A549 (cell line): ENCODE measurements around the gene PPP4R3A. TPM values are rescaled to one million over a fixed set of nuclear protein-coding genes. Genes with fewer than 3 reads are reported as not detected.

Experiments
- ATAC-seq, 2 experiments: fragments of 200-7000 bp in 1 of 2; fragments of >200 bp in 1 of 2; cut with Nextera tagmentation in 1 of 2; cut with Tn5 transposase in 1 of 2; 3 replicates each; pipeline versions ENCODE4 v1.8.0 to v1.9.1; 2018 to 2020; ENCODE audit warnings: mild to moderate bottlenecking in 1 of 2, moderate library complexity in 1 of 2
- CTCF ChIA-PET: fragments of 300-600 bp; sonication (Branson Sonifier 250); formaldehyde crosslinking; extraction: SDS; loops from one replicate; lab custom pipeline; 2021; ENCODE audit warnings: antibody characterized with exemption, inconsistent platforms; lab: Yijun Ruan, JAX
- POLR2A ChIA-PET: fragments of 350-600 bp; formaldehyde crosslinking; extraction: SDS; loops from one replicate; lab custom pipeline; 2021; ENCODE audit warnings: antibody characterized with exemption, inconsistent platforms; lab: Yijun Ruan, JAX
- DNase-seq, 2 experiments: peaks; one replicate each; pipeline versions ENCODE4 v3.0.0 to v3.0.0-alpha.2; 2011 to 2016; ENCODE audit warnings: low read depth in 1 of 2, low spot score in 1 of 2
- FAIRE-seq: peaks from 2 replicates; lab custom pipeline; 2011; peaks lifted over from hg19 to GRCh38; lab: Jason Lieb, UNC
- H3K27ac ChIP-seq, 2 experiments: fragments of >200 bp; sonication (Bioruptor Twin); formaldehyde crosslinking; 3 replicates each; pipeline ENCODE4 v1.5.1; 2016 to 2017
- H3K4me1 ChIP-seq: fragments of >200 bp; sonication (Bioruptor Twin); formaldehyde crosslinking; 3 replicates; pipeline ENCODE4 v1.6.1; 2016
- H3K4me2 ChIP-seq: fragments of >200 bp; sonication (Bioruptor Twin); formaldehyde crosslinking; 3 replicates; pipeline ENCODE4 v1.6.1; 2016
- H3K4me3 ChIP-seq: fragments of >200 bp; sonication (Bioruptor Twin); formaldehyde crosslinking; 3 replicates; pipeline ENCODE4 v1.5.1; 2016
- H3K9me3 ChIP-seq: fragments of >200 bp; sonication (Bioruptor Twin); formaldehyde crosslinking; 3 replicates; pipeline ENCODE4 v1.6.1; 2016
- CHD4 ChIP-seq: fragments of 200-600 bp; sonication (generic); IDR thresholded peaks from 2 replicates; pipeline ENCODE4 v1.6.1; 2016; ENCODE audit warnings: antibody characterized with exemption, mild to moderate bottlenecking, borderline replicate concordance
- EP300 ChIP-seq, 2 experiments: fragments of >200 bp; sonication (Bioruptor Twin); formaldehyde crosslinking; IDR thresholded peaks; 2 replicates in 1 of 2; 3 replicates in 1 of 2; pipeline ENCODE4 v1.6.1; 2016 to 2017
- FOSB ChIP-seq: fragments of 250-450 bp; sonication (Bioruptor Pico); IDR thresholded peaks from 2 replicates; pipeline ENCODE4 v1.5.0; 2020; ENCODE audit warnings: mild to moderate bottlenecking, moderate library complexity
- FOSL2 ChIP-seq, 2 experiments: fragments of 450-650 bp in 1 of 2; fragments of >200 bp in 1 of 2; sonication (Bioruptor Twin) in 1 of 2; formaldehyde crosslinking; IDR thresholded peaks; 2 replicates each; pipeline versions ENCODE4 v1.5.0 to v1.6.1; 2016 to 2020; ENCODE audit warnings: mild to moderate bottlenecking in 1 of 2, moderate library complexity in 1 of 2
- FOXS1 ChIP-seq: fragments of 250-450 bp; sonication (Bioruptor Pico); IDR thresholded peaks from 2 replicates; pipeline ENCODE4 v1.5.0; 2020; ENCODE audit warnings: mild to moderate bottlenecking, moderate library complexity
- GATA3 ChIP-seq: IDR thresholded peaks from 2 replicates; pipeline ENCODE4 v1.6.1; 2012; ENCODE audit warnings: borderline replicate concordance
- HEYL ChIP-seq: fragments of 250-450 bp; sonication (Bioruptor Pico); IDR thresholded peaks from 2 replicates; pipeline ENCODE4 v1.8.0; 2021; ENCODE audit warnings: mild to moderate bottlenecking, moderate library complexity
- JUN ChIP-seq, 2 experiments: fragments of >200 bp; sonication (Bioruptor Twin); formaldehyde crosslinking; IDR thresholded peaks; 2 replicates in 1 of 2; 3 replicates in 1 of 2; pipeline ENCODE4 v1.6.1; 2016 to 2017
- NFE2L2 ChIP-seq: fragments of 150-350 bp; conservative IDR thresholded peaks from 2 replicates; pipeline ENCODE4 v1.6.1; 2014; ENCODE audit warnings: low read length
- NR3C1 ChIP-seq: fragments of >200 bp; sonication (Bioruptor Twin); formaldehyde crosslinking; IDR thresholded peaks from 3 replicates; pipeline ENCODE4 v1.6.1; 2017
- SMC3 ChIP-seq: fragments of >200 bp; sonication (Bioruptor Twin); formaldehyde crosslinking; IDR thresholded peaks from 3 replicates; pipeline ENCODE4 v1.6.1; 2018; ENCODE audit warnings: inconsistent platforms
- TFCP2L1 ChIP-seq: fragments of 250-450 bp; sonication (Bioruptor Pico); IDR thresholded peaks from 2 replicates; pipeline ENCODE4 v1.5.0; 2021; ENCODE audit warnings: mild to moderate bottlenecking
- TP53 ChIP-seq: fragments of 250-450 bp; sonication (Bioruptor Pico); IDR thresholded peaks from 2 replicates; pipeline ENCODE4 v1.5.0; 2021; ENCODE audit warnings: mild to moderate bottlenecking, moderate library complexity
- ZC3H11A ChIP-seq: fragments of 450-650 bp; IDR thresholded peaks from 2 replicates; pipeline ENCODE4 v1.6.1; 2014; ENCODE audit warnings: antibody characterized with exemption, mild to moderate bottlenecking
- ZFP36 ChIP-seq: fragments of 450-650 bp; IDR thresholded peaks from 2 replicates; pipeline ENCODE4 v1.6.1; 2014; ENCODE audit warnings: borderline replicate concordance; ENCODE audit not compliant: partially characterized antibody
- ZSCAN20 ChIP-seq: fragments of 250-450 bp; sonication (Bioruptor Pico); IDR thresholded peaks from 2 replicates; pipeline ENCODE4 v1.8.0; 2022; ENCODE audit warnings: mild to moderate bottlenecking, moderate library complexity
- WGBS: methylation state at CpG from one replicate; pipeline ENCODE4 v1.1.6; 2017; ENCODE audit errors: missing lambda C conversion rate; 5-methylcytosine and 5-hydroxymethylcytosine counted together
- polyA plus RNA-seq, 4 experiments: library from polyadenylated mRNA; depleted of rRNA in 3 of 4; stranded (reverse); fragments of >200 nt; fragmentation: RNase III in 1 of 4; extraction: RNeasy Plus Mini Kit Qiagen cat#74134 plus additional on column Dnase treatment in 1 of 4; gene quantifications; 2 replicates in 3 of 4; 3 replicates in 1 of 4; pipeline ENCODE4 v1.2.3, GENCODE V29; 2011 to 2017
- TF ChIP-seq, protein P1 (sequence below): fragments of >200 bp; sonication (Bioruptor Twin); formaldehyde crosslinking; IDR thresholded peaks from 3 replicates; pipeline ENCODE4 v1.6.1; 2016
- TF ChIP-seq, protein P2 (sequence below): fragments of 150-350 bp; IDR thresholded peaks from 2 replicates; pipeline ENCODE4 v1.6.1; 2014; ENCODE audit warnings: low read depth, mild to moderate bottlenecking, low read length
- TF ChIP-seq, protein P3 (sequence below): fragments of 450-650 bp; IDR thresholded peaks from 2 replicates; pipeline ENCODE4 v1.6.1; 2014; ENCODE audit warnings: antibody characterized with exemption
- TF ChIP-seq, protein P4 (sequence below): IDR thresholded peaks from 2 replicates; pipeline ENCODE4 v1.6.1; 2012
- TF ChIP-seq, protein P5 (sequence below): IDR thresholded peaks from 2 replicates; pipeline ENCODE4 v1.6.1; 2012
- TF ChIP-seq, protein P6 (sequence below): IDR thresholded peaks from 2 replicates; pipeline ENCODE4 v1.6.1; 2012; ENCODE audit warnings: low read depth, borderline replicate concordance

Gene PPP4R3A
- polyA plus RNA-seq, 2 of the 4 experiments (the other 2 are of a cell fraction): 69.5 to 83.6 TPM

DNA sequence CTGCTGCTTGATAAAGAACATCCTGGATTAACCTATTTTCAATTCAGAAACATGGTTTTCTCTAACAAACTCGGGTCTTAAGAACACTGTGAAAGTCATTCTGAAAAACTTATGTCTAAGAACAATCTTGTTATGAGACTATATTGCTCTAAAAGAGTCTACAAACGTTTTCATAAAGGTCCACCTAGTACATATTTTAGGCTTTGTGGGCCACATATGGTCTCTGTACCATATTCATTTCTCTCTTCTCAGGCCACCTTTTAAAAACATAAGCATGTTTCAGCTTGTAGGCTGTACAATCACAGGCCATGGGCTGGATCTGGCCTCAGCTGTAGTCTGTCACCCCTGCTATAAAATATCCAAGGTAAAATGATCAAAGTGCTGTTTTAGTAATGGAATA, 39.9 kb downstream of the PPP4R3A start:
- no peak overlapping the region for H3K27ac ChIP-seq
- no peak for DNase-seq
- ATAC-seq: no peak; a peak in 1 of 6 replicates
- TF ChIP-seq FOXS1 (CRISPR knock-in tag) (no peak), CHD4 (no peak), NFE2L2 (no peak), FOSL2 (IDR thresholded peaks at IDR 0.05) (no peak), FOSL2 (CRISPR knock-in tag; IDR thresholded peaks at IDR 0.05) (no peak), SMC3 (no peak), TFCP2L1 (CRISPR knock-in tag) (no peak), NR3C1 (no peak), FOSB (CRISPR knock-in tag) (no peak), ZFP36 (no peak), TP53 (CRISPR knock-in tag) (no peak), JUN (IDR thresholded peaks at IDR 0.05) (no peak), EP300 (IDR thresholded peaks at IDR 0.05) (no peak), HEYL (CRISPR knock-in tag) (no peak), GATA3 (no peak), ZSCAN20 (CRISPR knock-in tag) (no peak)
- TF ChIP-seq, protein P1, sequence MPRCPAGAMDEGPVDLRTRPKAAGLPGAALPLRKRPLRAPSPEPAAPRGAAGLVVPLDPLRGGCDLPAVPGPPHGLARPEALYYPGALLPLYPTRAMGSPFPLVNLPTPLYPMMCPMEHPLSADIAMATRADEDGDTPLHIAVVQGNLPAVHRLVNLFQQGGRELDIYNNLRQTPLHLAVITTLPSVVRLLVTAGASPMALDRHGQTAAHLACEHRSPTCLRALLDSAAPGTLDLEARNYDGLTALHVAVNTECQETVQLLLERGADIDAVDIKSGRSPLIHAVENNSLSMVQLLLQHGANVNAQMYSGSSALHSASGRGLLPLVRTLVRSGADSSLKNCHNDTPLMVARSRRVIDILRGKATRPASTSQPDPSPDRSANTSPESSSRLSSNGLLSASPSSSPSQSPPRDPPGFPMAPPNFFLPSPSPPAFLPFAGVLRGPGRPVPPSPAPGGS: no peak
- TF ChIP-seq, protein P2, sequence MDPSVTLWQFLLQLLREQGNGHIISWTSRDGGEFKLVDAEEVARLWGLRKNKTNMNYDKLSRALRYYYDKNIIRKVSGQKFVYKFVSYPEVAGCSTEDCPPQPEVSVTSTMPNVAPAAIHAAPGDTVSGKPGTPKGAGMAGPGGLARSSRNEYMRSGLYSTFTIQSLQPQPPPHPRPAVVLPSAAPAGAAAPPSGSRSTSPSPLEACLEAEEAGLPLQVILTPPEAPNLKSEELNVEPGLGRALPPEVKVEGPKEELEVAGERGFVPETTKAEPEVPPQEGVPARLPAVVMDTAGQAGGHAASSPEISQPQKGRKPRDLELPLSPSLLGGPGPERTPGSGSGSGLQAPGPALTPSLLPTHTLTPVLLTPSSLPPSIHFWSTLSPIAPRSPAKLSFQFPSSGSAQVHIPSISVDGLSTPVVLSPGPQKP: no peak
- TF ChIP-seq, protein P3, sequence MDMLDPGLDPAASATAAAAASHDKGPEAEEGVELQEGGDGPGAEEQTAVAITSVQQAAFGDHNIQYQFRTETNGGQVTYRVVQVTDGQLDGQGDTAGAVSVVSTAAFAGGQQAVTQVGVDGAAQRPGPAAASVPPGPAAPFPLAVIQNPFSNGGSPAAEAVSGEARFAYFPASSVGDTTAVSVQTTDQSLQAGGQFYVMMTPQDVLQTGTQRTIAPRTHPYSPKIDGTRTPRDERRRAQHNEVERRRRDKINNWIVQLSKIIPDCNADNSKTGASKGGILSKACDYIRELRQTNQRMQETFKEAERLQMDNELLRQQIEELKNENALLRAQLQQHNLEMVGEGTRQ: no peak
- 82% methylated on average over 2 of the region's 2 CpGs for WGBS
- FAIRE-seq: no peak
- H3K4me2 ChIP-seq: no peak overlapping the region
- POLR2A ChIA-PET: no interaction called here
- H3K4me3 ChIP-seq: no peak overlapping the region
- CTCF ChIA-PET: no interaction called here
- no peaks in the 10 kb centered on the region for H3K4me1 ChIP-seq
- no peaks in the 10 kb centered on the region; the same call in 2 of the 3 replicates for H3K9me3 ChIP-seq

DNA sequence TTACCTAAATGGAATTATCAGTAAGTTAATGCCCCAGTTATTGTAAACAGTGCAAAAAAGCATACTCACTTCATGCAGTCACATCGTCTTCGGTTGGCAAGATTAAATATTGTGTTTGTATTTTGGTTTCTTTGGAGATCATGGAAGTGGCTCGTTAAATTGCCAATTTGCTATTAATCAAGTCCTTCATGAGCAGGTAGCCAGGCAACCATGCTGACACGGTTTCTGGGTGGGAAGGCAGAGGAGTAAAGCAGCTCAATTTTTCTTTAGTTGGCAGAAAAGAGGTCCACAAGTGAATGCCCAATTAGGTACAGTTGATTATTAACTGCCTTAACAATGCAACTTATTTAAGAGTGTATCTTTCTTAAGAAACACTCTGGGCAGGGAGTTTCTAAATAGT, 43.9 kb downstream of the PPP4R3A start:
- ATAC-seq: no peak
- Histone ChIP-seq H3K4me1 (no peaks in the 10 kb centered on the region), H3K4me3 (no peak overlapping the region), H3K4me2 (no peak overlapping the region), H3K9me3 (no peaks in the 10 kb centered on the region), H3K27ac (no peak overlapping the region)
- 89% methylated on average over 4 of the region's 4 CpGs for WGBS
- FAIRE-seq: no peak
- DNase-seq: no peak
- ChIA-PET CTCF (no interaction called here), POLR2A (no interaction called here)
- TF ChIP-seq, protein P4, sequence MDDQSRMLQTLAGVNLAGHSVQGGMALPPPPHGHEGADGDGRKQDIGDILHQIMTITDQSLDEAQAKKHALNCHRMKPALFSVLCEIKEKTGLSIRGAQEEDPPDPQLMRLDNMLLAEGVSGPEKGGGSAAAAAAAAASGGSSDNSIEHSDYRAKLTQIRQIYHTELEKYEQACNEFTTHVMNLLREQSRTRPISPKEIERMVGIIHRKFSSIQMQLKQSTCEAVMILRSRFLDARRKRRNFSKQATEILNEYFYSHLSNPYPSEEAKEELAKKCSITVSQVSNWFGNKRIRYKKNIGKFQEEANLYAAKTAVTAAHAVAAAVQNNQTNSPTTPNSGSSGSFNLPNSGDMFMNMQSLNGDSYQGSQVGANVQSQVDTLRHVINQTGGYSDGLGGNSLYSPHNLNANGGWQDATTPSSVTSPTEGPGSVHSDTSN: no peak
- TF ChIP-seq CHD4 (no peak), FOSL2 (IDR thresholded peaks at IDR 0.05) (no peak), FOSL2 (CRISPR knock-in tag; IDR thresholded peaks at IDR 0.05) (no peak), ZC3H11A (no peak)
- TF ChIP-seq, protein P5, sequence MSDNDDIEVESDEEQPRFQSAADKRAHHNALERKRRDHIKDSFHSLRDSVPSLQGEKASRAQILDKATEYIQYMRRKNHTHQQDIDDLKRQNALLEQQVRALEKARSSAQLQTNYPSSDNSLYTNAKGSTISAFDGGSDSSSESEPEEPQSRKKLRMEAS: no peak
- TF ChIP-seq, protein P6, sequence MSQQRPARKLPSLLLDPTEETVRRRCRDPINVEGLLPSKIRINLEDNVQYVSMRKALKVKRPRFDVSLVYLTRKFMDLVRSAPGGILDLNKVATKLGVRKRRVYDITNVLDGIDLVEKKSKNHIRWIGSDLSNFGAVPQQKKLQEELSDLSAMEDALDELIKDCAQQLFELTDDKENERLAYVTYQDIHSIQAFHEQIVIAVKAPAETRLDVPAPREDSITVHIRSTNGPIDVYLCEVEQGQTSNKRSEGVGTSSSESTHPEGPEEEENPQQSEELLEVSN: no peak
